ENCODE results near the gene CUX1.
"Not testable (repeated sequence)": the region's sequence is repeated elsewhere in the genome, so short reads cannot be mapped to it uniquely, and the experiment has no call there.

The CUX1 gene

DNA sequence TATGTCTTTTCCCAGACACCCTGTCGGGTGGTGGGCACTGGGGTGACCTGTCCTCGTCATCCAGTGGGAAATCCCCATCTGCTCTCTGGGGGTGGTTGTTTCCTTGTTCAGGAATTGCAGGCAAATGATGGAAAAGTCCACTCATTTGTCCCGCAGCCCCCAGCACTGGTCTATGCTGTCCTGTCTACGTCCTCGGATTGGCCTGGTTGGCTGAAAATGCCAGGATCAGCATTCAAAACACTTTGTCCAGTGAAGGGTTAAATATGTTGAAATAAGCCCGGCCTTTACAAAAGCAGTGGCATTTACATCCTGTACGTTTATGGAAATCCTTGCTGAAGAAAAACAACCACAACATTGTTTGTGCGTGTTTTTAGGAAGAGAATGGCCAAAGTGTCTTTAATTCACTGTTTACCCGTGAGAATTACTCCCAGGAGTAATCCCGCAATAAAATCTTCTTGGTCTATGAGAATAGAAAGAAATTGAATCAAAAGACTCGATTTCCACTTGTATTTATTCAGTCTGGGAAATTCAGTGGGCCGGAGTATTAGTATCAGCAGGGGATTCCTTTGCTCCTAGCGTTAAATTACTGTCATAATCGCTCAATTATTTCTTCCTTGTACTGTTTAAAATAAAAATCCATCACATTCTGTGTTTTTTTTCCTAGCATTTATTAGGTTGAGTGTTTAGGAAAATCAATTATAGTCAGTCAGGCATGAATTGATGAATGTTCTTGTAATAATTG lies 352.4 kb downstream of the CUX1 start:
- peak; percentile 35 for DNase-seq

DNA sequence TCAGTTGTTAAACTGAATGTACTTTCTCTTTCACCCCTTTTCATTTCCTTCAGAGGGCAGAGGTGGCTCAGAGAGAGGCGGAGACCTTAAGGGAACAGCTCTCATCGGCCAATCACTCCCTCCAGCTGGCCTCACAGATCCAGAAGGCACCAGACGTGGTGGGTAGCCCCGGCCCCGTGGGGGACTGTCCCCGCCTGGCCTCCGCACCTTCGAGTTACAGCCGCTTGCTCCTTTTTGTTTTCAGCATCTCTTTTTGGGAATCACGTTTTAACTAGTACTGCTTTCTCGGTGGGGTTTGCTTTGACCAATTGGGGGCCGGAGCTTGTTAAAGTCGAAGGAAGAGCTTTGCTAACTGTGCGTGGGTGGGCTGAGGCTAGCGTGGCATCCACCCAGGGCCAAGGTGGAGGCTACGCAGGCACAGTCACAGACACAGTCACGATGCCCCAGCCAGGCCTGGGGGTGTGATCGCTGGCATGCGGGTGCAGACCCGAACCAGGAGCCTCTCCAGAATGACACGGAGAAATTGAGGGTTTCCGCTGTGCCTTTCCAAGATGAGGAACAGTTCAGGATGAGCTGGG lies 353.1 kb downstream of the CUX1 start:
- no peak for DNase-seq

DNA sequence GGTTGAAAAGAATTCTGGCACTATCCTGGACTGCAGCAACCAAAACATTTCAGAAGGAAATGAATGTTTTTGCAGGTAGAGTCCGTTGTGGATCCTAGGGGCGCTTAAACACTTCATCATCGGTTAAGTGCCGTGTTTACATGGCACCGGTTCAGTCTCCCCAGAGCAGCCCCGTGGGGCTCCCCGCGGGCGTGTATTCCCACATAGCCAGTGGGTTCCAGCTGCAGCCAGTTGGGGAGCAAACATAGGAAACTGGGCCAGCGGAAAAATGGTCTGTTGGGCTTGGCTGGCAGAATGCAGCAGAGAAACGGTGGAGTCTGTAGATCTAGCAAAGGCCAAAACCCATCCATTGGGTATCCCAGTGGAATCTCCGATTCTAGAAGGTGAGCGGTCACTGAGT lies 356.2 kb downstream of the CUX1 start:
- DNase-seq = no peak

DNA sequence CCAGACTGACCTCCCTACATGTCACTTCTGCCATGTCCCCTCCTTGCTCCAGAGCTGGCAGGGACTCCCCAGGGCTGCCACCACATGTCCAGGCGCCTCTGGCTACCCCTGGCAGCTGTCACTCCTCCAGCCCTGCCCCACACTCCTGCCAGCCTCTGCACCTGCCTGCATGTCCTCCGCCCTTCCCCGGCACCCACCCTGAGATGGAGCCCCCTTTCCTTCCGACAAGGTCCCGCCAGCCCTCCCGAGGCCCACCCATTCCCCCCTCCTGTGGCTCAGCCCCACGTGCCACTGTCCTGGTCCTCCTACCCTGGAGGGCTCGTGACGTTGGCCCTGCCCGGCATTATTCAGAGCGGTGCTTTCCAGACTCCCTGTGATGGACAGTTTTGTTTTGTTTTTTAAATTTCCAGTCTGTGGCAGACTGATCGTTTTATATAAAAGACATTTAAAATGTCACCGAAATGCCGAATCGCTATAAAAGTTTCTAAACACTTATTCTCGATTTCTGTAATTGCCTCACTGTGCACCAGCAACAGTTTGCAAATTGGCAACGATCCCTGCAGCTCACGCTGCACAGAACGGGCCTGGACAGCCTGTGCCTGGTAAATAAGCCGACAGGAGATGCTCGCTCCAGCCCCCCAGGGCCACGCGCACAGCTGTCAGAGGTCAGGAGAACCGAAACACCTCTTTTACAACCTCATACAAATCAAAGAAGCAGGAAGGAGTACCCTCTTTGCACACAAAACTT lies 358.2 kb downstream of the CUX1 start:
- DNase-seq = no peak

DNA sequence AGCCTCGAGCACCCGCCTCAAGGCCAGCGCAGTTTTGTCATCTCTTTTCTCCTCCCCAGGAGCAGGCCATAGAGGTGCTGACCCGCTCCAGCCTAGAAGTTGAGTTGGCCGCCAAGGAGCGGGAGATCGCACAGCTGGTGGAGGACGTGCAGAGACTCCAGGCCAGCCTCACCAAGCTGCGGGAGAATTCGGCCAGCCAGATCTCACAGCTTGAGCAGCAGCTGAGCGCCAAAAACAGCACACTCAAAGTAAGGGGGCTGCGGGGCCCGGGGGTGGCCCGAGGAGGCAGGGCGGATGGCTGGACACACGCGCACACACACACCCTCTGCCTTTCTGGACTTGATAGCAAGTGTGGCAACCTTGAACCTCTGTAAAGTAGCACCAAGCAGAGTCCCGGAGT lies 361.0 kb downstream of the CUX1 start:
- no peak for DNase-seq

DNA sequence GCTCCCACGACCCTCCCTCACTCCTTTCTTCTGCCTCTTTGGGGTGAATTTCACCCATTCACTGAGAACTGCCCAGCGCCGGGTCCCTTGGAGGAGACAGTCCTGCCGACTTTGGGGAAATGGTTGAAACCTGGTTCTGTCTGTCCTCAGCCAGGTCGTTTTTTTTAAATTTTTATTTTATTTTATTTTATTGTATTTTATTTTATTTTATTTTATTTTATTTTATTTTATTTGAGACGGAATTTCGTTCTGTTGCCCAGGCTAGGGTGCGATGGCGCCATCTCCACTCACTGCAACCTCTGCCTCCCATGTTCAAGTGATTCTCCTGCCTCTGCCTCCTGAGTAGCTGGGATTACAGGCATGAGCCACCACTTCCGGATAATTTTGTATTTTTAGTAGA lies 363.3 kb downstream of the CUX1 start:
- DNase-seq = no peak

DNA sequence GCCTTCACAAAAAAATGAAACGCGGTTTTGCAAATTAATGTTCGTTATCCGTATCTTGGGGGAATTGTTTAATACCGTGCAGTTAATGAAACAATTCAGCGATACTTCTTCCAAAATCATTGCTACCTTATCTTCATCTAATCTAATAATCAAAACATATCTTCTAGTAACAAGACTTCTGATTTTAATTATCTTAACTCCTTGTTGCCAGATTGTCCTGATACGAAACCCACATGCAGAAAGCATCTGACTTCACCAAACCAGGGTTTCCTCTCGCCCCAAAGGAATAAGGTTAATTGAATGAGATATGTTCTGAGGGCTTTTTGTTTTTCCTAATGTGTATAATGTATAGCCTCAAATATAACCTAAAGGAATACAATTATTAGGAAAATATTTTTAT lies 364.1 kb downstream of the CUX1 start:
- DNase-seq = no peak

DNA sequence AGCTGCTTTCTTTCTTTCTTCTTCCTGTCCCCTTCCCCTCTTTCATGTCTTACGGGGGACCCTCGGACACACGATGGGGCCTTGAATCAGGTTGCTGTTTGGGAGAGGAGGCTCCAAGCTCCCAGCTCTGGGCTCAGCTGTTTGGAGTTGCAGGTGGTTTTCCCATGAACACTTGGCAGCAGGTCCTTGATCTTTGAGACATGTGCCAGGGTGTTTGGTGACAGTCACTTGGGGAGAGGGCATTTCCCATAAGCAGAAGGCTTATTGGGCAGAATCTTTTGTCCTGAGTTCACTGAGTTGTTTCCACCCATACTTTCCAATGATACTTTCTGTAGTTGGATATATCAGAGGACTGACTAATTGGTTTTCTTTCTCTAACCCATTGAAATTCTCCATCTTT lies 364.6 kb downstream of the CUX1 start:
- DNase-seq = no peak

DNA sequence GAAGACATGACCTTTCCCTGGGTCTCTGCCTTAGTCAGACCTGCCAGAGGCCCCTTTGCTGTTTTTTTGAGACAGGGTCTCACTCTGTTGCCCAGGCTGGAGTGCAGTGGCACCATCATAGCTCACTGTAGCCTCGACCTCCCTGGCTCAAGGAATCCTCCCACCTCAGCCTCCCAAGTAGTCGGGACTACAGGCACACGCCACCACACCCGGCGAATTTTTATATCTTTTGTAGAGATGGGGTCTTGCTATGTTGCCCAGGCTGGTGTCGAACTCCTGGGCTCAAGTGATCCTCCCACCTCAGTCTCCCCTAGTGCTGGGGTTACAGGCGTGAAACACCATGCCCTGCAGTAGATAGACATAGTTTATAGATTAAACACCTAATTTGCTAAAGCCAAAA lies 366.4 kb downstream of the CUX1 start:
- DNase-seq = not testable (repeated sequence)

DNA sequence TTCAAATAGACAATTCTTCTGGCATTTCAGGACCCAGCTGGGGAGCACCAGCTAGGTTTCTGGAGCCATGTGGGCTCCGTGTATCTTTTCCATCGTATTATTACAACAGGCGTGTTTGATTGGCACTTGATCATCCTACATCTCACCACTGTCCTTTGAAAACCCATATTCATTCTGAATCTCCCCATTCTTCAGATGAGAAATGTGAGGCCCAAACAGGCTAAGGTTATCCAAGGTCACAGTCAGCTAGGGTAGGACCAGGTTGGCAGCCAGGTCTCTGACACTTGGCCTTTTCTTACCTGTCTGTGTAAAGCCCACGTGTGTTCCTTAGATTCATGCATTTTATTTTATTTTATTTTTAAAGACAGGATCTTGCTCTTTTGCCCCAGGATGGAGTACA lies 366.9 kb downstream of the CUX1 start:
- no peak for DNase-seq

DNA sequence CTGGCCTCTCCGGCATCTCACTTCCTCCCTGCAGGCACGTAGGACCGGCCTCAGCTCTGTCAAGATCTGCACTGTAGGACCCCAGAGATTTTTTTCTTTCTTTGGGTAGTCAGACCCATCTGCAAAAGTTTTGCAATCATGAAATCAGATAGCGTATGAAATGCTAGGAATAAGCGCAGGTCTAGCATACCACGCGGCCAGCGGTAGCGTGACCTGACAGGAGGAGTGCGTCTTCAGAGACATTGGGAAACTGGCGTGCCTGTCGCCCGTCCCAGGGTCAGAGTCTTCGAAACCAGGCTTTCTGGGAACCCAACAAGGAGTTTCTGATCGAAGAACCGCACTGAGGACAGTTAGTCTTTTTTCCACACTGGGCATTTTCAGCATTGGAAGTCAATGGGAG lies 368.4 kb downstream of the CUX1 start:
- DNase-seq = no peak

DNA sequence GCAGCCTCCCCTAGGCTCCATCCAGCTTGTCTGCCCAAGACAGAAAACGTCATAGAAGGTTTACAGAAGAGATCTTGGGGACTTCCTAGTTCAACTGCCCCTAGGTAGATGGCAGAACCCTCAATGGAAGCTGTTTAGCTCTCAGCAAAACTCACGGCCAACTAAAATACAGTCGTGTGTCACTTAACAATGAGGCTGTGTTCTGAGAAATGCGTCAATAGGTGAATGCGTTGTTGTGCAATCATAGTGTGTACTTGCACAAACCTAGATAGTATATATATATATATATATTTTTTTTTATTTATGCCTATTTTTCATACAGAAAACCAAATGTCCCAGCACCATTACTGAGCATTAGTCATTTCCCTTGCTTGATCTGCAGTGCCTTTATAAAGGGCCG lies 368.9 kb downstream of the CUX1 start:
- DNase-seq = no peak

DNA sequence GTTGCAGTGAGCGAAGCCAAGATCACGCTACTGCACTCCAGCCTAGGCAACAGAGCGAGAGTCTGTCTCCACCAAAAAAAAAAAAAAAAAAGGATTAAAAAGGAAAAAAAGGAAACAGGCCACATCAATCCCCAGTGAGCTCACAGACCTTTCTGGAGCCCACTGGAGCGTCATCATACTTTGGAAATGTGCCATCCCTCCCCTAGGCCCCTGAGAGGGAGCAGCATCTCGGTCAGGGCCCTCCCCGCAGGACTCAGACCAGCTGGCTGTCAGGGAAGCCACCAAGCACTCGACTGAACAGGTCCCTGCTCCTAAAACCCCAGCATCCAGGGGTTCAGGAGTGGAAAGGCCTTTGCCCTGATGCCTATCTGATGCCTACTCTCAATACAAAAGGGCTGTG lies 371.3 kb downstream of the CUX1 start:
- no peak for DNase-seq

DNA sequence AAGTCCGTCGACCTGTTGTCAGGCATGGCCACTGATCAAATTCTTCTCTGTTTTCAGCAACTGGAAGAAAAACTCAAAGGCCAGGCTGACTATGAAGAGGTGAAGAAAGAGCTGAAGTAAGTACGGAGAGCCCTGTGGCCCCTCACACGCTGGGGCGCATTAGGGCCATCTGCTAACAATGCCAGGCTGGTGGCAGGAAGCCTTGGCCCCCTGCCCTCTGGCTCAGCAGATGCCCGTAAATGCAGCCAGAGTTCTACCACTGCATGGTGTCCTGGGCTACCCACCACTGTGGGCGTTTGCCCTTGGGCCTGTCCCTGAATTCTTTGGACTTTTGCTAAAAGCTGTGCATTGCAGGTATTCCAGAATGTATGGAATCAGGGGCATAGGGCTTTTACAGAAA lies 372.3 kb downstream of the CUX1 start:
- DNase-seq = no peak

DNA sequence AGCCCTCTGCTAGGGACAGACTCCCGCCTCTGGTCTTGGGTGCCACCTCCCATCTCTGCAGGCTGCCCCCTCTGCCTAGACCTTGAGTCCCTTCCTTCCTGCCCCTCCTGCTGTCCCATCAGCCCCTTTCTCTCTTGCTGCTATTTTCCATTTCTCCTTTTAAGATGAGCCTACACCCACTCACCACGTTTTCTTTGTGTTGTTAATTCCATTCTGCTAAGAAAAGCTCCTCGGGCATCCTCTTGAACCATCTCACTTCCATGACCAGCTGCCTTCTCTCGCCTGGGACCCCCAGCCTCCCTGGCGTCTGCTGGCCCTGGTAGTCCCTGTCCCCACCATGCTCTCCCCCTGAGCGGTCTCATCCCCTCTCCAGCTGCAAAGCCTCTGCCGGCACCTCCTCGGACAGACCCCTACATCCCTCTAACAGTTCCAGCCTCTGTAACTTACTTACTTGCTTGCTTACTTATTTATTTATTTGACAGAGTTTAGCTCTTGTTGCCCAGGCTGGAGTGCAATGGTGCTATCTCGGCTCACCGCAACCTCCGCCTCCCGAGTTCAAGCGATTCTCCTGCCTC lies 373.4 kb downstream of the CUX1 start:
- no peak for DNase-seq

DNA sequence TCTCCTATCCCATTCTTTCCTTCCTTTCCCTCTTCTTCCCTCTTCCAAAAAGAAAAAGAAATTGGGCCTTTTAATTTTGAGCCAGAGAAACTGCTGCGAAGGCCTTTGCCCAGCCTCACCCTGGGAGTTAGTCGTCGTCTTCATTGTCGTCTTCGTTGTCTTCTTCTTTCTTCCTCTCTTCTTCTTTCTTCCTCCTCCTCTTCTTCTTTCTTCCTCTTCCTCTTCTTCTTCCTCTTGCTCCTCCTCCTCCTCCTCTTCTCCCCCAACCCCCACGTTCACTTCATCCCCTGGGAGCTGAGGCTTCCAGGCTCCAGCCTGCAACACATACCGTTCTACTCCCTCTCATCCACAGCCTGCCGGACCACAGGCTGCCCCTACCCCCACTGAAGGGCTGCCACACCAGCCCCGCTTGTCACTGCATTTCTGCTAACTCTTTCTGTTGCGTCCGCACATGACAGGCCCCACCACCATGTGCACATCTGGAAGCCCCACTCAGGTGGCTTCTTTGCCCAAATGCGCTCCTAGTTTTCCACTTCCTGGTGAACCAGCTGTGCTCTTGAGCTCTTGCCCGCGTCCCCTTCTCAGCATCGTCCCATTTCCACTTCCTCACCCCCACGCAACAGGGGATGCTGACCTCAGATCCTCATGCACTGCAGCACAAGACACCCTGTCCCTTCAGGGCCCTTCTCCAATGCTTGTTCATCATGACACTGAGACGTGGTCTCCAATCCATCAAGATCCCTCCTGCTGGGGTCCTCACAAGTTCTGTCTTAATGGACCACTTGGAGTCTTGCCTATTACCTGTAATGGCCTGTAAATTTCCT lies 374.3 kb downstream of the CUX1 start:
- no peak for DNase-seq

DNA sequence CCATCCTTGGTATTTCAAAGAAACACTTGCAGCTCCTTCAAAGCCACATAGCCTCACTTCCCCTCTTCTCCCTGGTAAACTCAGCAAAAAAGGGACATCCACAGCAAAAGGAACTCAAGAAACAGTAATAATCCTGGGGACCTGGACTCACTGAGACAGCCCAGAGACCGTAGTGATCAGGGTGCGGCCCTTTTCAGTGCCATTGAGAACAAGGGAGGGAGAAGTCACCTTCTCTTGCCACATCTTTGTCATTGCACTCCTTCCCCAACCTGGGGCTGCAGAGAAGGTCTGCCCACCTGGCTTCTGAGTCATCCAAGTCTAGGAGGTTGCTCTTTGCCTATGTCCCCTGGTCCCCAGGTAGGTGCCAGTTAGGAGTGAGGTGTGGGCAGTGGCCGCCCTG lies 375.4 kb downstream of the CUX1 start:
- DNase-seq = no peak

DNA sequence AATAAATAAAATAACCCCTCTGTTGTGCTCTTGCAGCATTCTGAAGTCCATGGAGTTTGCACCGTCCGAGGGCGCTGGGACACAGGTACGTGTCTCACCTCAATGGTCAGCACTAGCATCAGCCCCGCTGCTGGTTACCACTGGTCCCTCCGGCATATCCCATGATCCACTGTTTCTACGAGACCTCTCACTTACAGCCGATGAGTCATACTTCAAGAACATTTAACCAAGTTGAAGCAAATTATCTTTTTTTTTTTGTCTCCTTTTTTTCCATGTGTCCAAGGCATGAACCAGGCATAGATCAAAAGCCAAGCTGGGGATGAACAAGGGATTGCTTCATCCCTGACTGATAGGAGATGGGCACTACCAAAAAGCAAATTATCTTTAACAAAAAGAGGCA lies 376.4 kb downstream of the CUX1 start:
- no peak for DNase-seq

DNA sequence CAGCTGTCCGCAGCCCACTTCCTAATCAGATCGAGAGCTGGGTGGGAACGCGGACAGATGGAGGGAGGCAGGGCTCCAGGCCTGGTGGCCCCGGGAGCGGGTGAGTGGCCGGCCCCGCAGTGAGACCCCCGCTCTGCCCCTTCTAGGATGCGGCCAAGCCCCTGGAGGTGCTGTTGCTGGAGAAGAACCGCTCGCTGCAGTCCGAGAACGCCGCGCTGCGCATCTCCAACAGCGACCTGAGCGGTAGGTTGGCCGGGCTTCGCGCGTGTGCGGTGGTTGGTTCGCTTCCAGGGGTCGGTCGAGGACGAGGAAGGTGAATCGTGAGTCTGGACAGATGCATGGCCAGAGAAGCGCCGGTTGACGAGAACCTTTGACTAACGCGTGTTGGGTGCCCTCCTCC lies 377.9 kb downstream of the CUX1 start:
- DNase-seq = no peak

DNA sequence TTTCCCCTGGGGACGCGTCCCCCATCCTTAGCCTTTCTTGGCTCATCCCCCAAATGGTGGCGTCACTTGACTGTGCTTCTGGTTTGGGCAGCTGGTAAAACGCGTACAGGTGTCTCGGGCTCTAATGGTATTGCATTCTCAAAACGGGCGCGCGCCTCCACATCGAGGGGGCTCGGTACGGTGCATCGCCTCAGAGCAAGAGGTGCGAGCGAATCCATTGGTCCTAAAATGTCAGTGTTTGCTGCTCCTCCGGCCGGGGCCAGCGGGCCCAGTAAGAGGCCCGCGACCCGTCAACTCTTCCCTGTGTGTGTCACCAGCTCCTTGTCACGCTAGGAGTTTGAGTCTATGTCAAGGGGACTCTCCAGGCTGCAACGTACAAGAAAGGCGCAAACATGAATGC lies 378.6 kb downstream of the CUX1 start:
- DNase-seq = no peak

DNA sequence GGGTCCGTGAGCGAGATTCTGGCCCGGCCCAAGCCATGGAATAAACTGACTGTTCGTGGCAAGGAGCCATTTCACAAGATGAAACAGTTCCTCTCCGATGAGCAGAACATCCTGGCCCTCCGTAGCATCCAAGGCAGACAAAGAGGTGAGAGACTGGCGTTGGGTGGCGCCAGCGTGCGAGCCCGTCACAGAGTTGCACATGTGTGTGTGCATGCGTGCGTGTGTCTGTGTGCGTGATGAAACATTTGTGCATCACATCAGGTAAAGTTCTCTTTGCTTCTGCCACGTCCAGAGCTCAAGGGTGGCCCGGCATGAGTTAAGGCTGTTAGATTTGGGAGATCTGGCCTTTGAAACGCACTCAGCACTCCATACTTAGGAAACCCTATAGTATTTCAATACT lies 379.7 kb downstream of the CUX1 start:
- no peak for DNase-seq

DNA sequence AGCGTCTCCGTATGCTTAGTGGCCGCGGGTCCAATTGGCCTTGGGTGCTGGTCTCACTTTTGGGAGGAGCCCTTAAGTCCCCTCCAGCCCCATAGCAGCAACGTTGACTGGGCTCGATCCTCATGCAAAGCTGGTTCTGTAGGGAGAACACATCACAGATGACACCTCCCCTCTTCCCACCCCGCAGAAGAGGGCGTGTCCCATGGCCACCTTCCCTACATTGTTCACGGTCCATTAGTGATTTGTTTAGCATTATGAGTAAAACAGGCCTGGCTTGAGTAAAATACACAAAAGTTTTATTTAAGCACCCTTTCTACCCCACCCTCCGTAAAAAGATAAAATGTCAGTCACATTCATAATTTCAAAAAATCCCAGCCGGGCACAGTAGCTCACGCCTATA lies 380.2 kb downstream of the CUX1 start:
- no peak for DNase-seq

DNA sequence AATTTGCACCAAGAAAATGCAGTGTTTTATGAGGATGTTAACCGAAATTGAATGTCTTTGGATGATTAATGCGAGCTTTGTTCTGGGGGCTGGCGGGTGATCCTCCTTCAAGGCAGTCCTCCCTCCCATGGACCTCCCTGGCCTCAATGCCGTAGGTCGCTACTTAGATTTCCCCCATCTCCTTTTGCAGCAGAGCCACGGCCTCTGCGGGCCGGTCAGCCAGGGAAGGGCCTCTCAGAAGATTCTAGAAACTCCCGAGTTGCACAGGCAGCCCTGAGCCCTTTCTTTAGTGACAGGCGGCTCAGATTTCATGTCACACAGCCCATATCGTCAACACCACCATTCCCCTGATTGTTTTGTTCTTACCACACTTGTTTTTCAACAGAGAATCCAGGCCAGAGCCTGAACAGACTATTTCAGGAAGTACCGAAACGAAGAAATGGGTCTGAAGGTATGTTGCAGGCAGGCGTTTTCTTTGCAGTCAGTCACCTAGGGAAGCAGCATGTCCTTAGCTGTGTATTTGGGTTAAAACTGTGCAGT lies 381.1 kb downstream of the CUX1 start:
- DNase-seq = no peak

All from NCI-H748 treated with DMSO at 0.1 percent for 48 hours (cell line).